Measurements from ENCODE around the gene HTR3C.

GRCh38 chr3:184040010-184040409 is 12.8 kb upstream of the HTR3C start:
- no peak for TF ChIP-seq POLR2A (IDR thresholded peaks at IDR 0.05)
- no peak for TF ChIP-seq CTCF (IDR thresholded peaks at IDR 0.05)
- TF ChIP-seq POLR2AphosphoS5 (IDR thresholded peaks at IDR 0.05): no peak
